ENCODE data around the gene RPUSD1. TPM values are rescaled to one million over a fixed set of nuclear protein-coding genes. Genes with fewer than 3 reads are reported as not detected.
A peak's percentile ranks its signal among the peaks of the same experiment; 100 is the strongest.
"Not testable (repeated sequence)": the region's sequence is repeated elsewhere in the genome, so short reads cannot be mapped to it uniquely, and the experiment has no call there.

The RPUSD1 gene
- total RNA-seq: 10 to 100 TPM; 20.3 to 33.3 (median 24.9) TPM

- Histone ChIP-seq H3K27me3 (peaks cover 0 to 6% (median 0%) of the 10 kb centered on the region in 4 donors), H3K27ac (peak within 1 kb of the TSS; percentile 78 to 90 (median 84)), H3K4me3 (peak within 1 kb of the TSS; percentile 80 to 99 (median 93)), H3K4me1 (peaks cover 28 to 53% (median 32%) of the 10 kb centered on the region in 3 donors), H3K36me3 (peaks cover 0 to 40% (median 0%) of the 10 kb centered on the region in 3 donors), H3K9me3 (no peaks in the 10 kb centered on the region)
- intact Hi-C loops (cut with DNase I): loop anchor here (5.0 kb wide), 1 partner anchor 76 kb away; no protein-coding TSS in a partner anchor
- DNase-seq: no peak
- TF ChIP-seq CTCF (IDR thresholded peaks at IDR 0.05) (peak in 2 of 6 experiments; percentile 25 to 35), POLR2A (IDR thresholded peaks at IDR 0.05) (peak in 1 of 4 donors; percentile 24)
- WGBS, 2 donors: no CpG with 5 or more reads among the region's 45 CpGs
These were observed at the start of gene RPUSD1 for GRCh38 chr16:787978-788398. TSS of gene RPUSD1 (minus strand) at chr16:788381. CDS start at chr16:787737, 644 bp downstream.

- H3K27ac ChIP-seq; H3K4me1 ChIP-seq; H3K36me3 ChIP-seq; intact Hi-C loops (cut with DNase I); H3K4me3 ChIP-seq; DNase-seq: not testable (repeated sequence)
- 74 to 87% methylated on average over 3 of the region's 3 CpGs for WGBS, 2 donors
- Histone ChIP-seq H3K9me3 (peaks cover 0 to 24% (median 15%) of the 10 kb centered on the region in 3 donors), H3K27me3 (peaks cover 0 to 39% (median 0%) of the 10 kb centered on the region in 4 donors)
These were observed 48.6 kb upstream of the RPUSD1 start for GRCh38 chr16:836822-837221.

- intact Hi-C loops (cut with DNase I): no loop called here
- H3K36me3 ChIP-seq: no peaks in the 10 kb centered on the region
- H3K27me3 ChIP-seq: peaks cover 0 to 39% (median 0%) of the 10 kb centered on the region in 4 donors
These were observed 48.0 kb upstream of the RPUSD1 start for GRCh38 chr16:836221-836620.

GRCh38 chr16:835373-835772, 47.2 kb upstream of the RPUSD1 start:
- Histone ChIP-seq H3K27ac (no peak overlapping the region), H3K9me3 (peaks cover 0 to 24% (median 15%) of the 10 kb centered on the region in 3 donors), H3K27me3 (peaks cover 0 to 31% (median 0%) of the 10 kb centered on the region in 4 donors), H3K4me3 (no peak overlapping the region), H3K4me1 (no peaks in the 10 kb centered on the region), H3K36me3 (no peaks in the 10 kb centered on the region)
- TF ChIP-seq POLR2A (IDR thresholded peaks at IDR 0.05) (no peak), CTCF (IDR thresholded peaks at IDR 0.05) (no peak)
- no peak for DNase-seq
- intact Hi-C loops (cut with DNase I): no loop called here
- WGBS, 2 donors: 93% methylated on average over 8 of the region's 10 CpGs; no CpG with 5 or more reads in 1 of the 2 donors

More at GRCh38 chr16:836221-836620, 48.0 kb upstream of the RPUSD1 start:
- no peak for DNase-seq
- Histone ChIP-seq H3K4me1 (no peaks in the 10 kb centered on the region), H3K27ac (no peak overlapping the region), H3K9me3 (peaks cover 0 to 24% (median 15%) of the 10 kb centered on the region in 3 donors), H3K4me3 (no peak overlapping the region)
- WGBS, 2 donors: 84 to 91% methylated on average over 4 of the region's 4 CpGs
- TF ChIP-seq CTCF (IDR thresholded peaks at IDR 0.05): no peak
- no peak for TF ChIP-seq POLR2A (IDR thresholded peaks at IDR 0.05)

GRCh38 chr16:833411-833810, 45.2 kb upstream of the RPUSD1 start:
- no peaks in the 10 kb centered on the region for H3K36me3 ChIP-seq
- H3K4me1 ChIP-seq: no peaks in the 10 kb centered on the region
- intact Hi-C loops (cut with DNase I): no loop called here
- no peak overlapping the region for H3K27ac ChIP-seq
- no CpG with 5 or more reads among the region's 14 CpGs for WGBS, 2 donors
- TF ChIP-seq POLR2A (IDR thresholded peaks at IDR 0.05): no peak
- TF ChIP-seq CTCF (IDR thresholded peaks at IDR 0.05): no peak
- H3K9me3 ChIP-seq: peaks cover 0 to 24% (median 15%) of the 10 kb centered on the region in 3 donors
- peaks cover 0 to 18% (median 0%) of the 10 kb centered on the region in 4 donors for H3K27me3 ChIP-seq
- no peak overlapping the region for H3K4me3 ChIP-seq
- no peak for DNase-seq

Measured in esophagus squamous epithelium (tissue), 5 donors.